PFSK-1 (cell line): ENCODE data around the gene PRM3.

Source experiments
- POLR2AphosphoS5 ChIP-seq: IDR thresholded peaks from 2 replicates; pipeline ENCODE4 v1.6.1; 2012; ENCODE audit warnings: low read depth, mild to moderate bottlenecking, control low read depth, low read length, moderate library complexity
- REST ChIP-seq, 2 experiments: IDR thresholded peaks; 2 replicates each; pipeline versions ENCODE4 v1.6.1 to v1.8.0; 2011 to 2012; ENCODE audit warnings: low read depth in 2 of 2, low read length in 2 of 2, control low read depth in 1 of 2, inconsistent platforms in 1 of 2, mild to moderate bottlenecking in 1 of 2, moderate library complexity in 1 of 2; ENCODE audit not compliant: insufficient read depth in 1 of 2
- TAF1 ChIP-seq: IDR thresholded peaks from 2 replicates; pipeline ENCODE4 v1.6.1; 2012; ENCODE audit warnings: low read length, control low read depth, borderline replicate concordance; ENCODE audit not compliant: insufficient read depth

DNA sequence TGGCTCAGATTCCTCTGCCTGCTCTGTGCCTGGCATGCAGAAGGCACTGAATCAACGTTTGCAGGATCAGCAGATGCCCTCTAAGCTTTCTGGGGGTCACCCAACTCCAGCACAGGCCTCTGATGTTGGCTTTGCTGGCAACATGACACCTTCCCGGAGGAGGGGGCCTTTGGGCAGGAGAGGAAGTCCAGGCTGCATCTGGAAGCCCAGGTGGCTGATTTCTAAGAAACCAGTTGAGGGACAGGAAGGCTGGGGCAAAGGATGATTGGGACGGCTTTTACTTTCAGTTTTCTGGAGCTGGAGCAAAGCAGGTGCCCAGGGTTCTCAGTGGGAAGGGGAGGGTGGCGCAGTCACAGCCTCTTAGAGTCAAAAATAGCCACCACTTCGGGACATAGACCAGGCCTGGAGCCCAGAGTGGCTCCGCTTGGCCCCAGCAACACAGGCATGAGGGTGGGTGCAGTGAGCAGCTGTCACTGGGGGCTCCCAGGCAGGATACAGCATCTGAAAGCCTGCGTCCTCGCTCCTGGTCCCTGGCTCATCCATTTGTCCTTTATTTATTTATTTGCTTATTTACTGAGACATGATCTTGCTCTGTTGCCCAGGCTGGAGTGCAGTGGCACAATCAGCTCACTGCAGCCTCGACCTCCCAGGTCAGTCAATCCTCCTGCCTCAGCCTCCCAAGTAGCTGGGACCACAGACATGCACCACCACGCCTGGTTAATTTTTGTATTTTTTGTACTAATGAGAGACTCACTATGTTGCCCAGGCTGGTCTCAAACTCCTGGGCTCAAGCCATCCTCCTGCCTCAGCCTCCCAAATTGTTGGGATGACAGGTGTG lies 32.6 kb downstream of the PRM3 start:
- TF ChIP-seq REST (IDR thresholded peaks at IDR 0.05; ENCODE audit: insufficient read depth in 1 of 2, low read depth in 2 of 2, low read length in 2 of 2) (no peak), TAF1 (no peak), POLR2AphosphoS5 (no peak)
